Chondrocyte (in vitro differentiated cells): ENCODE results near the gene ARSJ. TPM values are rescaled to one million over a fixed set of nuclear protein-coding genes. Genes with fewer than 3 reads are reported as not detected.
A peak's percentile ranks its signal among the peaks of the same experiment; 100 is the strongest.

ENCODE experiments used
- DNase-seq: peaks from one replicate; pipeline ENCODE4 v3.0.0; 2021; ENCODE audit warnings: mixed read lengths, low spot score
- H3K27ac Mint-ChIP-seq: one replicate; pipeline ENCODE4 v1.8.0; 2021; ENCODE audit warnings: mild to moderate bottlenecking, moderate library complexity, mixed read lengths; ENCODE audit not compliant: unreplicated experiment
- H3K27me3 Mint-ChIP-seq: 2 replicates; pipeline ENCODE4 v1.8.0; 2021; ENCODE audit warnings: low read depth, mixed read lengths
- H3K36me3 Mint-ChIP-seq: 2 replicates; pipeline ENCODE4 v1.8.0; 2021; ENCODE audit warnings: low read depth, mixed read lengths
- H3K4me1 Mint-ChIP-seq: 2 replicates; pipeline ENCODE4 v1.8.0; 2021; ENCODE audit warnings: low read depth, mild to moderate bottlenecking, mixed read lengths
- H3K4me3 Mint-ChIP-seq: one replicate; pipeline ENCODE4 v1.8.0; 2021; ENCODE audit warnings: mild to moderate bottlenecking, moderate library complexity, mixed read lengths; ENCODE audit not compliant: unreplicated experiment
- H3K9me3 Mint-ChIP-seq: 2 replicates; pipeline ENCODE4 v1.8.0; 2021; ENCODE audit warnings: low read depth, mixed read lengths
- CTCF ChIP-seq: fragments of 200-600 bp; sonication (generic); IDR thresholded peaks from 2 replicates; pipeline ENCODE4 v1.5.0; 2021; ENCODE audit warnings: antibody characterized with exemption, mild to moderate bottlenecking, moderate library complexity
- long read RNA-seq: library from polyadenylated mRNA; stranded (forward); transcript quantifications from one replicate; pipeline ENCODE4 v2.0.0, GENCODE V29; 2021
- total RNA-seq: library from RNA; stranded (reverse); gene quantifications from 3 replicates; pipeline ENCODE4 v1.2.1, GENCODE V29; 2021

Gene ARSJ
- 38.8 to 80.9 TPM (median 77.7 TPM) in 3 replicates for total RNA-seq
- long read RNA-seq, partial matches to known transcripts = 6 of 17 reads
- long read RNA-seq, other reads (novel, unspliced or antisense) = 11 of 17 reads

GRCh38 chr4:113979148-113979904 is at the start of gene ARSJ:
ARSJ (minus strand) TSS chr4:113979647; CDS start chr4:113978834, 813 bp downstream.
- DNase-seq = no peak
- Mint-ChIP-seq H3K4me3 (peak within 1 kb of the TSS; percentile 97), H3K9me3 (peaks cover 12% of the 10 kb centered on the region), H3K36me3 (peaks cover 15% of the 10 kb centered on the region), H3K27ac (peak within 1 kb of the TSS; percentile 98), H3K27me3 (no peaks in the 10 kb centered on the region), H3K4me1 (peaks cover 40% of the 10 kb centered on the region)
- peak; percentile 62 for TF ChIP-seq CTCF

GRCh38 chr4:114028071-114028470 is 48.6 kb upstream of the ARSJ start:
- H3K36me3 Mint-ChIP-seq = no peaks in the 10 kb centered on the region
- no peaks in the 10 kb centered on the region for H3K27me3 Mint-ChIP-seq
- no peaks in the 10 kb centered on the region for H3K9me3 Mint-ChIP-seq
- H3K4me3 Mint-ChIP-seq = no peak overlapping the region
- TF ChIP-seq CTCF = no peak
- DNase-seq = no peak
- H3K4me1 Mint-ChIP-seq = no peaks in the 10 kb centered on the region
- H3K27ac Mint-ChIP-seq = no peak overlapping the region

GRCh38 chr4:114027596-114027995 is 48.1 kb upstream of the ARSJ start:
- H3K4me1 Mint-ChIP-seq = no peaks in the 10 kb centered on the region
- TF ChIP-seq CTCF = no peak
- H3K27ac Mint-ChIP-seq = no peak overlapping the region
- H3K36me3 Mint-ChIP-seq = no peaks in the 10 kb centered on the region
- DNase-seq = no peak
- H3K9me3 Mint-ChIP-seq = no peaks in the 10 kb centered on the region
- no peak overlapping the region for H3K4me3 Mint-ChIP-seq
- no peaks in the 10 kb centered on the region for H3K27me3 Mint-ChIP-seq

GRCh38 chr4:114026447-114026846 is 47.0 kb upstream of the ARSJ start:
- H3K27me3 Mint-ChIP-seq = no peaks in the 10 kb centered on the region
- no peak for TF ChIP-seq CTCF
- H3K4me3 Mint-ChIP-seq = no peak overlapping the region
- H3K4me1 Mint-ChIP-seq = no peaks in the 10 kb centered on the region
- DNase-seq = no peak
- H3K9me3 Mint-ChIP-seq = no peaks in the 10 kb centered on the region
- H3K36me3 Mint-ChIP-seq = no peaks in the 10 kb centered on the region
- H3K27ac Mint-ChIP-seq = no peak overlapping the region

- no peak for TF ChIP-seq CTCF
- Mint-ChIP-seq H3K36me3 (no peaks in the 10 kb centered on the region), H3K4me3 (no peak overlapping the region), H3K9me3 (no peaks in the 10 kb centered on the region), H3K27me3 (no peaks in the 10 kb centered on the region), H3K27ac (no peak overlapping the region), H3K4me1 (no peaks in the 10 kb centered on the region)
- DNase-seq = no peak
These were observed 45.8 kb upstream of the ARSJ start for GRCh38 chr4:114025176-114025777.
